ENCODE results near the gene HAUS7.

The HAUS7 gene

GRCh38 chrX:153470411-153471363 lies at the start of gene HAUS7:
Gene HAUS7 (minus strand): TSS chrX:153470576. CDS start chrX:153470557, 19 bp downstream.
- peak; percentile 72 to 81 (median 77) for DNase-seq (ENCODE audit: low read depth in 3 of 3)

DNA sequence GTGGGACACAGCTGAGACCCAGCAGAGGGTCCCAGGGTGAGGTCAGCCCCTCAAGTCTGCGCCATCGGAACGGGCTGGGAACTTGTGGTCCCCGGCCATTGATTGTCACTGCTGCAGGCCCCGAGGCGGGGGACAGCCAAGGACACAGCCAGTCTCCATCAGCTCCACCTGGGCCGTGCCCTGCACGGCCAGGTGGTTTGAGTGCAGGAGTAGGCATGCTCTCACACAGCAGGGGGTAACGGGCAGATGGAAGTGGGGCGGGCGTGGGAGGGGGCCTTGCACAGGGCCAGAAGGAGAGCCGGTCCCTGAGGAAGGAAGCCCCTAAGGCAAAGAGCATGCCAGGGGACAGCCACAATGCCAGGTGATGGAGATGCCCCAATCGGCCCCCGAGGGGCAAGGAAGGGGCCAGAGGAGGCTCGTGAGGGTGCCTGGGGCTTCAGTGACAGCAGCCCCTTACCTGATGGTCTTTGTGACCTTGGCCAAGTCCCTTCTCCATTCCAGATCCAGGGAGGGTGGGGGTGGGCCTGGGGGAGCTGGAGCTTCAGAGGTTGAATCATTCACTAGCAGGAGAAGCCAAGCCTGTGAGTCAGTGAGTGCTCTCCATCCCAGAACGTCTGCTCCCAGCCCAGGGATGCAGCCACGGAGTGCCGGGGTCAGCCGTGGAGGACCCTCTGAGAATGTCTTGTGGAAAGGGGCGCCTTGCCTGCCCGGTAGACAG lies 49.4 kb upstream of the HAUS7 start:
- DNase-seq (ENCODE audit: low read depth in 3 of 3) = no peak

- no peak for DNase-seq (ENCODE audit: low read depth in 3 of 3)
Measured at GRCh38 chrX:153517946-153518834, 47.8 kb upstream of the HAUS7 start.

- DNase-seq (ENCODE audit: low read depth in 3 of 3) = no peak
Measured at GRCh38 chrX:153517423-153517822, 47.0 kb upstream of the HAUS7 start, which contains the start of gene ATP2B3. Gene ATP2B3 (plus strand): TSS chrX:153517642. CDS start chrX:153536248, 18,606 bp downstream.

DNA sequence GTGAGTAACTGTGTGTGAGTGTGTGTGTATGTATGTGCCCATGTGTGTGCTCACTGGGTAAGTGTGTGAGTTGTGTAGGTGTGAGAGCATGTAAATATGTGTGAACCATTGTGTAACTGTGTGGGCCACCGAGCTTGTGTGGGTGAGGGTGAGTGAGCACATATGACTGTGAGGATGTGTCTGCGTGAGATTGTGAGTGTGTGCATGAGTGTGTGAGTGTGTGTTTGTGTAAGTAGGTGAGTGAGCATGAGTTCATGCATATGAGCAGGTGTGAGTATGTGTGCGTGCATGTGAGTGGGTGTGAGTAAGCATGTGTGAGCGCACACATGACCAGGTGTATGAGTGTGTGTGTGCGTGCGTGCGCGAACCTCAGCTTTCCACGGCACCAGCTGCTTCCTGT lies 45.7 kb upstream of the HAUS7 start:
- DNase-seq (ENCODE audit: low read depth in 3 of 3) = no peak

GRCh38 chrX:153515435-153515834 lies 45.1 kb upstream of the HAUS7 start:
- DNase-seq (ENCODE audit: low read depth in 3 of 3) = no peak

- DNase-seq (ENCODE audit: low read depth in 3 of 3) = no peak
Measured at GRCh38 chrX:153514259-153514658, 43.9 kb upstream of the HAUS7 start.

- no peak for DNase-seq (ENCODE audit: low read depth in 3 of 3)
Measured at GRCh38 chrX:153513265-153513664, 42.9 kb upstream of the HAUS7 start.

DNA sequence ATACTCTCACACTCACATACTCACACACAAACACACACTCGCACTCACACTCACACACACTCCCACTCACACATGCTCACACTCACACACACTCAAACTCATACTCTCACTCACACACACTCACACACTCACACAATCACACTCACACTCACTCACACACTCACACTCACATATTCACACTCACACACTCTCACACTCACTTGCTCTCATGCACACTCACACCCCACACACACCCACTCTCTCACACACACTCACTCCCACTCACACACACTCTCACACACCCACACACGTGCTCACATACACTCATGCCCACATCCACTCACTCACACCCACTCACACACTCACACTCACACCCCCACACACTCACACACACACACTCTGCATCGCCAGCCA lies 42.1 kb upstream of the HAUS7 start:
- DNase-seq (ENCODE audit: low read depth in 3 of 3) = no peak

DNA sequence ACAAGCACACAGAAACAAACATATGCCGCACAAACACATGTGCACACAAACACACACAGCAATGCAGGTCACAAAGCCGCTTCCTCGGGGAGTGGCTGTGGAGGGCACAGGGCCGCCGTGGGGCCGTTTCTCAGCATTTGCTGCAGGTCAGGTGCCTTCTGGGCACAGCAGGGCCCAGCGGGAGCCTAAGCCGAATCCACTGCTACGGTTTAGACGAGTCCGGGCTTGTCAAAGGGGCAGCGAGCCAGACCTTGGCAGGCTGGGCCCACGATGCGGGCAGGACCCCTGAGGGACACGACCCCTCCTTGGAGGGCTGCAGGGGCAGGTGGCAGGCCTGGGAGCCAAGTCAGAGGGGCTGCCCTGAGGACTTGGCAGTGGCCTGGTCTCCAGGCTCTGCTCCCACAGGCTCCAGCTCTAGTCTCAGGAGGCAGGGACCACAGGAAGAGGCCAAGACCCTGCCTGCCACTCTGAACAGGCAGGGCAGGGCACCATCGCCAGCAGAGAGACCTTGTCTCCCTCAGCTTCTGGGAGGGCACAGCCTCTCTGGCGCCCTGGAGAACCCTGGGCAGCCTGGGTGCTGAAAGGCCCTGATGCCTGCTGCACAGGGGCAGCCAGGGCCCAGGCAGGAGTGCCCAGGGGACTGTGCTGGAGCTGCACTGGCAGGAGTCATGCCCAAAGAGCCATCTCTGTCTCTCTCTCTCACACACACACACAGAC lies 41.6 kb upstream of the HAUS7 start:
- DNase-seq (ENCODE audit: low read depth in 3 of 3) = no peak

DNA sequence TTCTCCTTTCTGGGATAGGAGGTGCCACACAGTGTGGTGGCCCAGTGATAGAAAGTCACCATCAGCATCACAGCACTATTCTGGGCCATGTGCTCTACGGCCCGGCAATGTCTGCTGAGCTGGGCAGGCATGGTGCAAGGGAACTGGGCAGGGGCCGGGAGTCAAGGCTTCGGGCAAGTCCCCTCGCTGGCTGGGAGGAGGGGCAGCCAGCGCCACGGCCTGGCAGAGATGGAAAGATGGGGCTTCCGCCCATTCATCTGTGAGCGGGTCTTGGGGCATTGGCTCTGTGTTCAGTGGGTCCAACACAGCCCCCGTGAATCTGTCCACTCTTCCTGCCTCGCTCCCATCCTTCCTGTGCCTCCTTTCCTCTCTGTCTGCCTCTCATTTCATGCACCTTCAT lies 40.0 kb upstream of the HAUS7 start:
- DNase-seq (ENCODE audit: low read depth in 3 of 3) = no peak

- no peak for DNase-seq (ENCODE audit: low read depth in 3 of 3)
Measured at GRCh38 chrX:153509592-153509991, 39.2 kb upstream of the HAUS7 start.

- DNase-seq (ENCODE audit: low read depth in 3 of 3) = peak; percentile 63 to 72 (median 66)
Measured at GRCh38 chrX:153507484-153508178, 37.3 kb upstream of the HAUS7 start.

GRCh38 chrX:153505361-153505760 lies 35.0 kb upstream of the HAUS7 start:
- no peak for DNase-seq (ENCODE audit: low read depth in 3 of 3)

DNA sequence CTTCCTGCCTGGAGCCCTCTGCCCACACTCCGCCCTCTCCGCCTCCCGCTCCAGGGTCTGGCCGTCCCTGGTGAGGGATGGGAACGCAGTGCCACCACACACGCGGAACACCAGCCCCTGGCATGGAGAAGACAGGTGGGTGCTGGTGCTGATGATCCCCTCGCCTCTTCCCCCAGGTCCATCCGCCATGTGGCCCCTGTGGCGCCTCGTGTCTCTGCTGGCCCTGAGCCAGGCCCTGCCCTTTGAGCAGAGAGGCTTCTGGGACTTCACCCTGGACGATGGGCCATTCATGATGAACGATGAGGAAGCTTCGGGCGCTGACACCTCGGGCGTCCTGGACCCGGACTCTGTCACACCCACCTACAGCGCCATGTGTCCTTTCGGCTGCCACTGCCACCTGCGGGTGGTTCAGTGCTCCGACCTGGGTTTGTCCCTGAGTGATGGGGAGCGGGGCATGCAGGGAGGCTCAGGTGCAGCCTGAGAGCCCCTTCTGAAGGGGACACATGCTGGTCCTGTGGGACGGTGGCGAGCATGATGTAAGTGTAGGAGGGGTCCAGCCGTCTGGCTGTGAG lies 34.2 kb upstream of the HAUS7 start:
- DNase-seq (ENCODE audit: low read depth in 3 of 3) = no peak

DNA sequence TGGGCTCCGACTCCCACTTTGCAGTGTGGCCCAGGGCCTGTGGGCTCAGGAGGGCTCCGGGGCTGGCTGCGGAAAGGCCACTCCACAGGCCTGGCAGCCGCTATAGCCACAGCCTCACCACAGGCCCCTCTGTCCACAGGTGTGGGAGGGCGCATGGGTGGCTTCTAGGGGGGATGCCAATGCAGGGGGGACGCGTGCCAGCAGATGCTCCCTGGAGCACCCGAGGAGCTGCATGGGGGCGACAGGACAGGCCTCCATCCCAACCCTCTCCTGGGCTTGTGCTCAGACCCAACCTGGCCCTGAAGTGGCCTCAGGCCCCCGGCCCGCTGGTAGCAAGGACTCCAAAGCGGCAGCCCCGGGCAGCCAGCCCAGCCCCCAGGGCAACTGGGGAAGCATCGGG lies 32.4 kb upstream of the HAUS7 start:
- DNase-seq (ENCODE audit: low read depth in 3 of 3) = no peak

DNA sequence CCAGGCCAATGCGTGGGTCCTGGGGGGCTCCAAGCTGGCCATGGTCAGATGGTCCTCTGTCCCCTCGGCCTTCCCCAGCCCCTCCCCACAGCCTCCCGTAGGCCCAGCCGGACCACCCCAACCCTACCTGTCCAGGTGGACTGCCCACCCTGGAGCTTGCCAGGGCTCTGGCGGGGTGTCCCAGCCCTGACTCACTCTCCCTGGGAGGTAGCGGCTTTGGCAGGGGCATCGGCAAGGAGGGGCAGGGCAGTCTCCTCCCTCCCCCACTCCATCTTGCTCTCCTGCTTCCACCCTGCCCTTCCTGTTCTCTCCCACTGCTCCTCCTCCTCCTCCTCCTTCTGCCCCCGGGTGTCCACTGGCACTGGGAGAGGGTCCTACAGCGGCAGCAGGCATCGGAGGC lies 31.8 kb upstream of the HAUS7 start:
- DNase-seq (ENCODE audit: low read depth in 3 of 3) = no peak

- DNase-seq (ENCODE audit: low read depth in 3 of 3) = no peak
Measured at GRCh38 chrX:153501530-153501929, 31.2 kb upstream of the HAUS7 start.

- DNase-seq (ENCODE audit: low read depth in 3 of 3) = no peak
Measured at GRCh38 chrX:153500676-153501280, 30.4 kb upstream of the HAUS7 start.

DNA sequence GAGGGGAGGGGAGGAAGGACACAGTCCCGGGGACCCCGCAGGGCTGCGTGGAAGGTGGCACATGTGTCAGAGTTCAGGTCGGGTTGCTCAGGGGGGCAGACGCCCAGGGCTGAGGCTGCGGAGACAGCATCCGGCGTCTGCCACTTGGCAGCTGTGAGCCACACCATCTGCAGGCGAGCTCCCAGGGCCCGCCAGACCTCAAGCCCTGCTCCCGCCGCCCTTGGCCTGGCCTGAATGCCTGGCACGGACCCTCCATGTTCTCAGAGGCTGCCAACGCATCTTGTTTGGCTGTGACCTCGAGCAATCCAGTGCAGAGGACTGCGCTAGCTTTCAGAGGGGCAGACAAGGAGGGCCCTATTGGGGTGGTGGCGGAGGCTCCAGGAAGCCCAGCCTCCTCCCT lies 29.5 kb upstream of the HAUS7 start:
- DNase-seq (ENCODE audit: low read depth in 3 of 3) = no peak
